Neural progenitor cell (in vitro differentiated cells): ENCODE measurements around the gene FRAS1. TPM values are rescaled to one million over a fixed set of nuclear protein-coding genes. Genes with fewer than 3 reads are reported as not detected.

Source experiments
- DNase-seq: peaks from one replicate; pipeline ENCODE4 v3.0.0-alpha.2; 2016; ENCODE audit warnings: low spot score
- H2AFZ ChIP-seq: fragments of 200-600 bp; sonication (generic); replicated peaks from 2 replicates; pipeline ENCODE4 v1.6.1; 2016; ENCODE audit warnings: antibody characterized with exemption
- H3F3A ChIP-seq: fragments of 200-600 bp; sonication (generic); 2 replicates; pipeline ENCODE4 v1.6.1; 2016; ENCODE audit warnings: antibody characterized with exemption, low read depth
- H3K27ac ChIP-seq: fragments of 200-600 bp; sonication (generic); 2 replicates; pipeline ENCODE4 v1.5.1; 2016; ENCODE audit warnings: mild to moderate bottlenecking
- H3K27me3 ChIP-seq: fragments of 200-600 bp; sonication (generic); 2 replicates; pipeline ENCODE4 v1.6.1; 2016; ENCODE audit warnings: mild to moderate bottlenecking, moderate library complexity
- H3K36me3 ChIP-seq: fragments of 200-600 bp; sonication (generic); 2 replicates; pipeline ENCODE4 v1.5.1; 2016
- H3K4me1 ChIP-seq: fragments of 200-600 bp; sonication (generic); 2 replicates; pipeline ENCODE4 v1.6.1; 2016; ENCODE audit warnings: mixed run types
- H3K4me2 ChIP-seq: fragments of 200-600 bp; sonication (generic); 2 replicates; pipeline ENCODE4 v1.6.1; 2016
- H3K4me3 ChIP-seq: fragments of 200-600 bp; sonication (generic); 2 replicates; pipeline ENCODE4 v1.5.1; 2016
- H3K79me2 ChIP-seq: fragments of 200-600 bp; sonication (generic); 2 replicates; pipeline ENCODE4 v1.6.1; 2016; ENCODE audit warnings: low read depth
- H3K9ac ChIP-seq: fragments of 200-600 bp; sonication (generic); 2 replicates; pipeline ENCODE4 v1.6.1; 2016
- H3K9me3 ChIP-seq: fragments of 200-600 bp; sonication (generic); 2 replicates; pipeline ENCODE4 v1.5.1; 2016; ENCODE audit warnings: low read depth
- H4K20me1 ChIP-seq: fragments of 200-600 bp; sonication (generic); 2 replicates; pipeline ENCODE4 v1.6.1; 2016; ENCODE audit warnings: low read depth
- H3K27ac Mint-ChIP-seq: 3 replicates; pipeline ENCODE4 v1.8.0; 2021; ENCODE audit warnings: mixed read lengths
- H3K27me3 Mint-ChIP-seq: 2 replicates; pipeline ENCODE4 v1.8.0; 2022; ENCODE audit warnings: low read depth, mild to moderate bottlenecking, inconsistent platforms, moderate library complexity, mixed read lengths; ENCODE audit not compliant: insufficient read depth
- H3K36me3 Mint-ChIP-seq: 3 replicates; pipeline ENCODE4 v1.8.0; 2021; ENCODE audit warnings: mixed read lengths
- H3K4me1 Mint-ChIP-seq: 3 replicates; pipeline ENCODE4 v1.8.0; 2021; ENCODE audit warnings: mixed read lengths
- H3K4me3 Mint-ChIP-seq: 3 replicates; pipeline ENCODE4 v1.8.0; 2021; ENCODE audit warnings: mild to moderate bottlenecking, moderate library complexity, mixed read lengths
- H3K9me3 Mint-ChIP-seq: 3 replicates; pipeline ENCODE4 v1.8.0; 2020; ENCODE audit warnings: mixed read lengths
- EZH2 ChIP-seq: fragments of 200-600 bp; sonication (generic); IDR thresholded peaks from 2 replicates; pipeline ENCODE4 v1.6.1; 2017; ENCODE audit warnings: antibody characterized with exemption, mild to moderate bottlenecking, moderate library complexity
- EZH2phosphoT487 ChIP-seq: fragments of 200-600 bp; sonication (generic); IDR thresholded peaks from 2 replicates; pipeline ENCODE4 v1.6.1; 2017; ENCODE audit warnings: antibody characterized with exemption
- total RNA-seq: library from RNA; depleted of rRNA; stranded (reverse); fragments of >200 nt; gene quantifications from 2 replicates; pipeline ENCODE4 v1.2.3, GENCODE V29; 2015; ENCODE audit warnings: low replicate concordance
- TF ChIP-seq, protein P1 (sequence below): fragments of 200-600 bp; sonication (generic); IDR thresholded peaks from 2 replicates; pipeline ENCODE4 v1.5.1; 2017; ENCODE audit warnings: antibody characterized with exemption, mild to moderate bottlenecking

Gene FRAS1
- total RNA-seq, 1 donor from 2014 or later, result 21.3 TPM

DNA sequence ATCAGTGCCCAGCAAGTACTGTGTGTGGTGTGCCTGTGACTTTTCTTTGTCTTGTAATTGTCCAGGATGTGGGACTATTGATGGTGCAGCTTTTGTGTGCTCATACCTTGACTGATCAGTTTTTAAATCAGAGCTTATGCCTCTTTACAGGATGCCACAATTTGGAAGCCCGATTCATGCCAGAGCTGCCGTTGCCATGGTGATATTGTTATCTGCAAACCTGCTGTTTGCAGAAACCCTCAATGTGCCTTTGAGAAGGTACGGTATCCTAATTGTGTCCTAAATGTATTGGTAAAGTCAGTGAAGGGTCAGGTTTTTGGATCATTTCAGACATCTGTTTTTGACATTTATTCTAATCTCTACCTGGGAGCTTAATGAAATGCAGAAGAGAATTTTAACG is 180.2 kb downstream of the FRAS1 start:
- H3K36me3 Mint-ChIP-seq, result no peaks in the 10 kb centered on the region
- no peaks in the 10 kb centered on the region for H3K9me3 Mint-ChIP-seq
- Histone ChIP-seq H4K20me1 (peaks cover 7% of the 10 kb centered on the region), H3F3A (no peaks in the 10 kb centered on the region), H3K9ac (no peak overlapping the region), H3K27ac (no peak overlapping the region), H3K36me3 (no peaks in the 10 kb centered on the region), H3K27me3 (no peaks in the 10 kb centered on the region), H3K9me3 (no peaks in the 10 kb centered on the region), H3K4me1 (peaks cover 8% of the 10 kb centered on the region), H3K4me3 (no peak overlapping the region), H2AFZ (no peak overlapping the region), H3K79me2 (peaks cover 3% of the 10 kb centered on the region), H3K4me2 (no peak overlapping the region)
- no peak for DNase-seq
- H3K4me1 Mint-ChIP-seq, result peaks cover 9% of the 10 kb centered on the region
- H3K4me3 Mint-ChIP-seq, result no peak overlapping the region
- H3K27ac Mint-ChIP-seq, result no peak overlapping the region
- TF ChIP-seq, protein P1, sequence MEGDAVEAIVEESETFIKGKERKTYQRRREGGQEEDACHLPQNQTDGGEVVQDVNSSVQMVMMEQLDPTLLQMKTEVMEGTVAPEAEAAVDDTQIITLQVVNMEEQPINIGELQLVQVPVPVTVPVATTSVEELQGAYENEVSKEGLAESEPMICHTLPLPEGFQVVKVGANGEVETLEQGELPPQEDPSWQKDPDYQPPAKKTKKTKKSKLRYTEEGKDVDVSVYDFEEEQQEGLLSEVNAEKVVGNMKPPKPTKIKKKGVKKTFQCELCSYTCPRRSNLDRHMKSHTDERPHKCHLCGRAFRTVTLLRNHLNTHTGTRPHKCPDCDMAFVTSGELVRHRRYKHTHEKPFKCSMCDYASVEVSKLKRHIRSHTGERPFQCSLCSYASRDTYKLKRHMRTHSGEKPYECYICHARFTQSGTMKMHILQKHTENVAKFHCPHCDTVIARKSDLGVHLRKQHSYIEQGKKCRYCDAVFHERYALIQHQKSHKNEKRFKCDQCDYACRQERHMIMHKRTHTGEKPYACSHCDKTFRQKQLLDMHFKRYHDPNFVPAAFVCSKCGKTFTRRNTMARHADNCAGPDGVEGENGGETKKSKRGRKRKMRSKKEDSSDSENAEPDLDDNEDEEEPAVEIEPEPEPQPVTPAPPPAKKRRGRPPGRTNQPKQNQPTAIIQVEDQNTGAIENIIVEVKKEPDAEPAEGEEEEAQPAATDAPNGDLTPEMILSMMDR, result no peak
- TF ChIP-seq EZH2 (no peak), EZH2phosphoT487 (no peak)
- H3K27me3 Mint-ChIP-seq, result no peaks in the 10 kb centered on the region

DNA sequence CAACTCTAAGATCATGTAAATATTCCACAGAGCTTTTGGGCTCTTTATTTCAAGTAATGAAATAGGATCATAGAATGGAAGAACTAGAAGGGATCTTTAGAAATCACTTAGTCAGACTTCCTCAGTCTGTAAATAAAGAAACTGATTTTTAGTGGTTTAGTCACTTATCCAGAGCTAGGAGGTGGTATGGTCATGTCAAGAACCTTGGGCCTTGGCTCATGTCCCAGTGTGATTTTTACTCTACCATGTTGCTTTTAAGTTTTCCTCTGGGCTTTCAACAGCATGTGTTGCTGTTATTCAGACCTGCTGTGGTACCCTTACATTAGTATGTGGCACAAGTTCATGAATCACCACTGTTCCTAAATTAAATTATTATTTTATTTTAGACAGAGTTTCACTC is 184.9 kb downstream of the FRAS1 start:
- H3K27ac Mint-ChIP-seq, result no peak overlapping the region
- H3F3A ChIP-seq, result no peaks in the 10 kb centered on the region

DNA sequence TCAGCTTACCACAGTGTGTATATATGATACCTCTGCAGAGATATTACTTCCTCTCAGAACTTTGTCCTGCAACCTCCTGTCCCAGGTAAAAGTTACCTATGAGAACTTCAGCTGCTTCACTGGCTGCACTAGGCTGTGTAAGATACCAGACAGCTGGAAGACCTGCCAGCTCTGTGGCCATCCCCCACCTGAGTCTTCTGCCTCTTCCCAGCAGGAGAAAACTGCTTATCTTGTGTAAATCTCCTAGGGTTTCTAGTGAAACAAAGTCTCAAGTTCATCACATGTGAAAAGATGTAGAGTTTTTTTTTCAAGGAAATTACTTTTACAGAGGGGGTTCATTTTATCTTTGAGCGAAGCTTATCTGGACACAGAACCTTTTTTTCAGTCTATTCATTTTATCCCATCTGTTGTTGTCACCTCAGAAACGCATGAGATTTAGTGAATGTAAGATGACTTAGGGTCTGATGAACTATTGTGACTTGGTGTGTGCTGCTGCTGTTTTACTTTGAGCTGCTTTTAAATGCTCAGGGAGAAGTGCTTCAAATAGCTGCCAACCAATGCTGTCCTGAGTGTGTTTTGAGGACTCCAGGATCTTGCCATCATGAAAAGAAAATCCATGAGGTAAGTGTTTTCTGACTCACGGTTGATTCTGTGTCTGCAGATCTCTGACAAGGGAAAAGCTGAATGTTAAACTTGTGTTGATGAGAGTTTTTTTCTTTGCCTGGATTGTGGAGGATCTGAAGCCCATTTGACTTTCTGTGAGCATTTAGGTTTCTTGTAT is 187.8 kb downstream of the FRAS1 start:
- no peaks in the 10 kb centered on the region for H3K27me3 Mint-ChIP-seq
- DNase-seq, result no peak
- no peaks in the 10 kb centered on the region for H3K4me1 Mint-ChIP-seq
- Histone ChIP-seq H2AFZ (no peak overlapping the region), H3K27ac (no peak overlapping the region), H4K20me1 (no peaks in the 10 kb centered on the region), H3K9ac (no peak overlapping the region), H3K27me3 (no peaks in the 10 kb centered on the region), H3K4me2 (no peak overlapping the region), H3K4me1 (peaks cover 11% of the 10 kb centered on the region), H3K9me3 (no peaks in the 10 kb centered on the region), H3K79me2 (no peaks in the 10 kb centered on the region), H3K4me3 (no peak overlapping the region), H3F3A (no peaks in the 10 kb centered on the region), H3K36me3 (no peaks in the 10 kb centered on the region)
- no peaks in the 10 kb centered on the region for H3K9me3 Mint-ChIP-seq
- TF ChIP-seq, protein P1, result no peak
- TF ChIP-seq EZH2 (no peak), EZH2phosphoT487 (no peak)
- H3K36me3 Mint-ChIP-seq, result no peaks in the 10 kb centered on the region
- H3K27ac Mint-ChIP-seq, result no peak overlapping the region
- no peak overlapping the region for H3K4me3 Mint-ChIP-seq

More for the DNA sequence above, 184.9 kb downstream of the FRAS1 start:
- no peaks in the 10 kb centered on the region for H3K79me2 ChIP-seq
- no peaks in the 10 kb centered on the region for H3K27me3 Mint-ChIP-seq
- H3K9me3 Mint-ChIP-seq, result no peaks in the 10 kb centered on the region
- H2AFZ ChIP-seq, result no peak overlapping the region
- peaks cover 12% of the 10 kb centered on the region for H3K4me1 ChIP-seq
- TF ChIP-seq, protein P1, result no peak
- TF ChIP-seq EZH2phosphoT487, result no peak
- no peak for TF ChIP-seq EZH2
- no peak overlapping the region for H3K4me3 ChIP-seq
- H3K9me3 ChIP-seq, result no peaks in the 10 kb centered on the region
- H3K4me1 Mint-ChIP-seq, result peaks cover 5% of the 10 kb centered on the region
- H3K9ac ChIP-seq, result no peak overlapping the region
- H4K20me1 ChIP-seq, result peaks cover 7% of the 10 kb centered on the region
- no peak overlapping the region for H3K27ac ChIP-seq
- no peak overlapping the region for H3K4me2 ChIP-seq
- no peaks in the 10 kb centered on the region for H3K27me3 ChIP-seq
- DNase-seq, result no peak
- no peak overlapping the region for H3K4me3 Mint-ChIP-seq
- H3K36me3 ChIP-seq, result no peaks in the 10 kb centered on the region
- H3K36me3 Mint-ChIP-seq, result no peaks in the 10 kb centered on the region
